ENCODE results near the gene SHANK1.
"Not testable (repeated sequence)": the region's sequence is repeated elsewhere in the genome, so short reads cannot be mapped to it uniquely, and the experiment has no call there.

SHANK1 gene

DNA sequence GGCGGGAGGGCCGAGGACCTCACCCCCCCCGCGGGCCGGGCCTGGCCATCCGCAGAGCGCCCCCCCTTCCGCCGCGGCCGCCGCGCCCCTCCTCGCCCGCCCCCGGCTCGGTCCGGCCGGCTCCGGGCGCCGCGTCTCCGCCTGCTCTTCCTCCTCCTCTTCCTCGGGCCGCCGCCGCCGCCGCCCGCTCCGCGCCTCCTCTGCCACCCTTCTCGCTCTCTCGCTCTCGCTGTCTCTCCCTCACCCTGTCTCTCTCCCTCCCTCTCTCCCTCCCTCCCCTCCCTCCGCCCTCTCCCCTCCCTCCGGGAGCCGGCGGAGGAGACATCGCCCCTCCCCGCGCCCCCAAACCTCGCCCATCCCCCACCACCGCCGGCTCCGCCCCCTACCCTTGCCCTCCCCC lies at the start of gene SHANK1:
Gene SHANK1, minus strand, starts transcription at position 237 of the 400 bp plus-strand sequence. CDS start 2,883 bp downstream, outside the sequence.
- no peak for FAIRE-seq

GRCh38 chr19:50768277-50768676 lies 48.7 kb upstream of the SHANK1 start:
- FAIRE-seq = no peak

DNA sequence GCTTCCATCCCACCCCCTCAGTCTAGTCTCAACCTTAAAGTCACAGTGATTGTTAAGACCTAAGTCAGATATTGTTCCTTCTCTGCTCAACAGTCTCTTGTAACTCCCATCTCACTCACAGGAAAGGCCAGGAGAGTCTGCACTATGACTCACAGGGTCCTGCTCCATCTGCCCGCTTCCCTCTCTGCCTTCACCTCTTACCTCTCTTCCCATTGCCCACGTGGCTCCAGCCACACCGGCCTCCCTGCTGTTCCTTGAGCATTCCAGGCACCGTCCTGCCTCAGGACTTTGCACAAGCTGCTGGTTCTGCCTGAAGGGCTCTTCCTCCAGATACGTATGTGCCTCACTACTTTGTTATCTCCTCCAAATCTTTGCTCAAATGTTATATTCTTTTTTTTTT lies 47.7 kb upstream of the SHANK1 start:
- not testable (repeated sequence) for FAIRE-seq

DNA sequence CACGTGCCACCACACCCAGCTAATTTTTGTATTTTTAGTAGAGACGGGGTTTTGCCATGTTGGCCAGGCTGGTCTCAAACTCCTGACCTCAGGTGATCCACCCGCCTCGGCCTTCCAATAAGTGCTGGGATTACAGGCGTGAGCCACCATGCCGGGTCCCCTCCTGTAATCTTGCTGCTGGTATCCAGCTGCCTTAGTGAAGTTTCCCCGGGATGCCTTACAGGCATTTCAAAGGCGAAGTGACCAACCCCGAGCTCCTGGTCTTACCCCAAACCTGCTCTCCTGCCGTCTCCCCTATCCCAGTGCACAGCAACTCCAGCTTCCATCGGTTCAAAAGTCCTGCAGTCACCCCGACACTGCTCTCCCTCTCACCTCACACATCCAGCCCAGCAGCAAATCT lies 47.1 kb upstream of the SHANK1 start:
- not testable (repeated sequence) for FAIRE-seq

- no peak for FAIRE-seq
These were observed 44.8 kb upstream of the SHANK1 start for GRCh38 chr19:50764409-50764808.

GRCh38 chr19:50763521-50763920 lies 43.9 kb upstream of the SHANK1 start:
- FAIRE-seq = not testable (repeated sequence)

GRCh38 chr19:50761501-50761900 lies 41.9 kb upstream of the SHANK1 start:
- not testable (repeated sequence) for FAIRE-seq

DNA sequence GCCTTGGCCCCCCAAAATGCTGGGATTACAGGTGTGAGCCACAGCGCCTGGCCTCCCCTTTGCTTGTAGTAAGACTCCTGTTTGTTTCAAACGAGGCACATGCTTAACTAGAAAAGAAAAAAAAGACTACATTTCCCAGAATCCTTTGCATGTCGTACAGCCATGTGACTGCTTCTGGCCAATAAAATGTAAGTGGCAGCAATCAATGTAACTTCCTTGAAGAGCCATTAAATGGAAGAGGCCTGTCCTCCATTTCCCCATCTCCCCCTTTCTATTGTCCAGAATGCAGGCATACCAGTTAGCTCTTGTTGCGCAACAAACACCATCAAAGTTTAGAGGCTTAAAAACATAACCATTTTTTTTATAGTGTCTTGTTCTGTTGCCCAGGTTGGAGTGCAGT lies 40.3 kb upstream of the SHANK1 start:
- FAIRE-seq = no peak

DNA sequence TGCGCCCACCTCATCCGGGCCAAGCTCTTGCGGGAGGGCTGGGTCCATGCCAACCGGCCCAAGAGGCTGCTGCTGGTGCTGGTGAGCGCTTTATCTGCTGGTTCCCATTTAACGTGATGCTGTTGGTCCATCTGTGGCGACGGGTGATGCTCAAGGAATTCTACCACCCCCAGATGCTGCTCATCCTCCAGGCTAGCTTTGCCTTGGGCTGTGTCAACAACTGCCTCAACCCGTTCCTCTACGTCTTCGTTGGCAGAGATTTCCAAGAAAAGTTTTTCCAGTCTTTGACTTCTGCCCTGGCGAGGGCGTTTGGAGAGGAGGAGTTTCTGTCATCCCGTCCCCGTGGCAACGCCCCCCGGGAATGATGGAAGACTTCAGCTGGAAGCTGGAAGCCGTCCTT lies 39.5 kb upstream of the SHANK1 start:
- not testable (repeated sequence) for FAIRE-seq

DNA sequence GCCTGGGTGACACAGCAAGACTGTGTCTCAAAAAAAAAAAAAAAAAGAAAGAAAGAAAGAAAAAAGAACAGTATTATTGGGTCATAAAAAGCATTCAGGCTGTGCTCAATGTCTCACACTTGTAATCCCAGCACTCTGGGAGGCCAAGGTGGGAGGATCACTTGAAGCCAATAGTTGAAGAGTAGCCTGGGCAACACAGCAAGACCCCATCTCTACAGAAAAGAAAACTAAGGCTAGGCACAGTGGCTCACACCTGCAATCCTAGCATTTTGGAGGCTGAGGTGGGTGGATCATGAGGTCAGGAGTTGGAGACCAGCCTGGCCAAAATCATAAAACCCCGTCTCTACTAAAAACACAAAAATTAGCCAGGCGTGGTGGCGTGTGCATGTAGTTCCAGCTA lies 38.0 kb upstream of the SHANK1 start:
- FAIRE-seq = not testable (repeated sequence)

- not testable (repeated sequence) for FAIRE-seq
These were observed 36.6 kb upstream of the SHANK1 start for GRCh38 chr19:50756244-50756643.

GRCh38 chr19:50753879-50754278 lies 34.3 kb upstream of the SHANK1 start:
- FAIRE-seq = no peak

DNA sequence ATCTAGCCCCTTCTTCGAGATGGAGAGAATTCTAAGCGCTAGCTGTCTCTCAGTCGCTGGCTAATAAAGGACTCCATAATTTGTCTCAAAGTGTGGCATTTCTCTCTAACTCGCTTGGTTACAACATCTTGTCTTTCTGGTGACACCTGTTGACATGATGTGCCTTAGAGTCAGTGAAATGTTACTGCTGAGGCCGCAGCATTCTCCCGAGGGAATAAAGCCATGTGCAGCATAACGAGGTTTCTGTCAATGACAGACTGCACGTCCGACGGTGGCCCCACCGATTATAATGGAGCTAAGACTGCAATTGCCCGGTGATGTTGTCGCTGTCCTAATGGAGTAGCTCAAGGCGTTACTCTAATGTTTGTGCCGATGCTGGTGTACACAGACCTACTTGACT lies 30.4 kb upstream of the SHANK1 start:
- FAIRE-seq = no peak

- FAIRE-seq = no peak
These were observed 29.9 kb upstream of the SHANK1 start for GRCh38 chr19:50749490-50749889.

- not testable (repeated sequence) for FAIRE-seq
These were observed 27.5 kb upstream of the SHANK1 start for GRCh38 chr19:50747141-50747540.

DNA sequence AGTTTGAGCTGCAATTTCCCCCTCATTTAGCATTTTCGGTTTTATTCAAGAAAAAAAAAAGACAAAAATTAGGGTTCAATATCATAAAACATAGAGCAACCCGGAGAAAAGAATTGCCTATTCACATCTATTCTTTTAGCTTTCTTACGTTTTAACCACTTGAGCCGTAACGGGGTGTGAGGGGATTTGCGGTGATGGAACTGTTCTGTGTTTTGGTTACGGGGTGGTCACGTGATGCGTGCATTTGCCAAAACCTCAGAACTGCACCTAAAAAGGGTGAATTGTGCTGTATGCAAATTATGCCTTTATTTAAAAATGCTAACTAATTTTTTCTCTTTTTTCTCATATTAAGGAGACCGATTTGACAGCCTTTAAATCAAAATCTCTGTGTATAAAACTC lies 25.6 kb upstream of the SHANK1 start:
- FAIRE-seq = no peak

DNA sequence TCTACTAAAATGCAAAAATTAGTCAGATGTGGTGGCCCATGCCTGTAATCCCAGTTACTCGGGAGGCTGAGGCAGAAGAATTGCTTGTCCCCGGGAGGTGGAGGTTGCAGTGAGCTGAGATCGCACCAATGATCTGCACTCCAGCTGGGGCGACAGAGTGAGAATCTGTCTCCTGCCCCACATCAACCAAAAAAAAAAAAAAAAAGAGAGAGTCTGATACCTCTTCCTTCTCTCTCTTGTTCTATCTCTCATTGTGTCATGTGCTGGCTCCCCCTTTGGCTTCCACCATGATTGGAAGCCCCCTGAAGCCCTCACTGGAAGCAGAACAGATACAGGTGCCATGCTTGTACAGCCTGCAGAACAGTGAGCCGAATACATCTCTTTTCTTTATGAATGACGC lies 23.9 kb upstream of the SHANK1 start:
- FAIRE-seq = no peak

DNA sequence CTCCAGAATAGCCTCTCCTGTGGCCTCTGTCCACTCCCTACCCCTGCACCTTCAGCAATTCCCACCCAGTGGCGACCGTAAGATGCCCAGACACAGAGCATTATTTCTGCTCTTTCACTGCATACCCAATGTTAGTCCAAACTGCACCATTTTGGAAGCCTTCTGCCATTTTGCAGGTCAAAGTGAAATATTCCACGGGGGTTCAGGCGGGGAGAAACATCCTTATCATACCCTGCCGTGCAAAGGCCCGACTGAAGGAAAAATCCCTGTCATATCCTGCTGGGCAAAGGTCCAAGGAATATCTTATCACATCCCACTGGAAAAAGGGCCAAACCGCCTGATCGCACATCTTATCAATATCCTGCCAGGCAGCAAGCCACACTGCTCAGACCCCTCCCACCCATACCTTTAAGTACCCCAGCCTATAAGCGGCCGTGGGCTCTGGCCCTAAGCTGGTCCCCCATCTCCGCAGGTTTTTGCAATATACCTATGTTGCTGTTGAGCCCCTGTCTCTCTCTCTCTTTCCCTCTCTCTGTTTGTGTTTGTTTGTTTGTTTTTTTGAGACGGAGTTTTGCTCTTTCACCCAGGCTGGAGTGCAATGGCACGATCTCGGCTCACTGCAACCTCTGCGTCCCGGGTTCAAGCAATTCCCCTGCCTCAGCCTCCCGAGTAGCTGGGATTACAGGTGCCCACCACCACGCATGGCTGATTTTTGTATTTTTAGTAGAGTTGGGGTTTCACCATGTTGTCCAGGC lies 21.8 kb upstream of the SHANK1 start:
- FAIRE-seq = no peak

DNA sequence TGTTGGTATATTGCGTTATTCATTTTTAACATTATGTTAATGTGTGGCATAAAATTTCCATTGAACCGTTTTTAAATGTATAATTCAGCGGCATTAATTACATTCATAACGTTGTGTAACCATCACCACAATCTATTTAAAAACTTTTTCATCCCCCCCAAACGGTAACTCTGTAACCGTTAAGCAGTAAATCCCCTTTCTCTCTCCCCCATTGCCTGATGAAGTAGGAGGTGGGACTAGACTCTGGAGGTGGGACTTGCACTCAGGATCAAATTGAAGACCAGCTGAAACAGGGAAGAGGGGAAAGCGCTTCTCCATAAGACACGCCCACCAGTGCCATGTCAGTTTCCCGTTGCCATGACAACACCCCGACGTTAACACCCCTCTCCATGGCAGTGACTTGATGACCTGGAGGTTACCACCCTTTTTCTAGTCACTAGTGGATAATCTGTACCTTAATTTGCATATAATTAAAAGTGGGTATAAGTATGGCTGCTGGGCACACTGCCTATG lies 20.4 kb upstream of the SHANK1 start:
- FAIRE-seq = no peak

GRCh38 chr19:50739132-50739913 lies 19.7 kb upstream of the SHANK1 start:
- FAIRE-seq = no peak

GRCh38 chr19:50736338-50736737 lies 16.7 kb upstream of the SHANK1 start:
- FAIRE-seq = no peak

DNA sequence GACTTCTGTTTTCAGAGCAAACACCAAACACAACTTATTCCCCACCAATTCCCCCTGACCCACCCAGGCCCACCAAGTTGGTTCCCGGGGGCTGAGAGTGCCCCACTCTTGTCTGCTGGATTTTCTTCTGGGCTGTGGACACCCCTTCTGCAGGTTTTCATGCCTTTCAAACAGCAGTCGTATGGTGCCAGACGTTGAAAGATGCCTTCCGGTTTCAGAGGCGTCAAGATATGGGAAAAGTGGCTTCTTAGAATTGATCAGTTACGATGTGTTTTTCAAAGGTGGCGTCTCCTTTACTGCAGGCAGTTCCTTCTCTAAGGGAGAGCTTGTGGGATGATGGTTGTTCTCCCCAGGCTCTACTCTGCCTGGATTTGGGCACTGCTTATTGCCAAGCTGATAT lies 16.3 kb upstream of the SHANK1 start:
- FAIRE-seq = no peak

- no peak for FAIRE-seq
These were observed 10.3 kb upstream of the SHANK1 start for GRCh38 chr19:50729894-50730293.

Measured in G401.6 (cell line).